Measurements from ENCODE around the gene BABAM2.
A peak's percentile ranks its signal among the peaks of the same experiment; 100 is the strongest.
"Not testable (repeated sequence)": the region's sequence is repeated elsewhere in the genome, so short reads cannot be mapped to it uniquely, and the experiment has no call there.

Gene BABAM2

GRCh38 chr2:28322456-28322855 lies 431.9 kb downstream of the BABAM2 start:
- no peak for DNase-seq

- no peak for DNase-seq
Measured at GRCh38 chr2:28322981-28323396, 432.5 kb downstream of the BABAM2 start.

GRCh38 chr2:28325173-28325566 lies 434.6 kb downstream of the BABAM2 start:
- DNase-seq, result peak; percentile 15

- peak; percentile 26 for DNase-seq
Measured at GRCh38 chr2:28325567-28326468, 435.3 kb downstream of the BABAM2 start.

- peak; percentile 26 for DNase-seq
Measured at GRCh38 chr2:28326469-28326805, 435.9 kb downstream of the BABAM2 start.

- DNase-seq, result no peak
Measured at GRCh38 chr2:28326881-28327505, 436.5 kb downstream of the BABAM2 start.

- no peak for DNase-seq
Measured at GRCh38 chr2:28327581-28327955, 437.0 kb downstream of the BABAM2 start.

- DNase-seq, result no peak
Measured at GRCh38 chr2:28327956-28328922, 437.7 kb downstream of the BABAM2 start.

- no peak for DNase-seq
Measured at GRCh38 chr2:28329184-28329583, 438.7 kb downstream of the BABAM2 start.

- DNase-seq, result not testable (repeated sequence)
Measured at GRCh38 chr2:28330722-28331121, 440.2 kb downstream of the BABAM2 start.

- DNase-seq, result not testable (repeated sequence)
Measured at GRCh38 chr2:28331797-28332196, 441.3 kb downstream of the BABAM2 start.

GRCh38 chr2:28332696-28333095 lies 442.2 kb downstream of the BABAM2 start:
- DNase-seq, result no peak

GRCh38 chr2:28333606-28334526 lies 443.3 kb downstream of the BABAM2 start:
- no peak for DNase-seq

- DNase-seq, result no peak
Measured at GRCh38 chr2:28334527-28334894, 444.0 kb downstream of the BABAM2 start.

- not testable (repeated sequence) for DNase-seq
Measured at GRCh38 chr2:28335265-28335664, 444.7 kb downstream of the BABAM2 start.

GRCh38 chr2:28335666-28336065 lies 445.1 kb downstream of the BABAM2 start:
- DNase-seq, result no peak

- no peak for DNase-seq
Measured at GRCh38 chr2:28336264-28336980, 445.9 kb downstream of the BABAM2 start.

GRCh38 chr2:28336982-28337627 lies 446.6 kb downstream of the BABAM2 start:
- DNase-seq, result no peak

- DNase-seq, result no peak
Measured at GRCh38 chr2:28338046-28338817, 447.7 kb downstream of the BABAM2 start.

GRCh38 chr2:28338831-28339321 lies 448.3 kb downstream of the BABAM2 start:
- no peak for DNase-seq
